Uterus (tissue), 2 donors: ENCODE results near the gene ZNF552.
"Not testable (repeated sequence)": the region's sequence is repeated elsewhere in the genome, so short reads cannot be mapped to it uniquely, and the experiment has no call there.

Experiments
- CTCF ChIP-seq, 4 experiments: fragments of 200-600 bp in 2 of 4; fragments of 450-650 bp in 2 of 4; sonication (generic) in 2 of 4; IDR thresholded peaks; one replicate each; pipeline ENCODE4 v1.5.1; 2016 to 2019; ENCODE audit warnings: antibody characterized with exemption in 4 of 4, mild to moderate bottlenecking in 2 of 4, moderate library complexity in 1 of 4
- POLR2A ChIP-seq, 2 donors: fragments of 450-650 bp; IDR thresholded peaks; one replicate each; pipeline ENCODE4 v1.6.1; 2016; ENCODE audit warnings: antibody characterized with exemption in 2 of 2, mild to moderate bottlenecking in 1 of 2, moderate library complexity in 1 of 2

- TF ChIP-seq CTCF, POLR2A (IDR thresholded peaks at IDR 0.05): not testable (repeated sequence)
These were observed 4.1 kb downstream of the ZNF552 start for GRCh38 chr19:57810410-57811295.
